DLD1 (cell line): Measurements from ENCODE around the gene METTL23.
"Not testable (repeated sequence)": the region's sequence is repeated elsewhere in the genome, so short reads cannot be mapped to it uniquely, and the experiment has no call there.

Source experiments
- in situ Hi-C: cut with HindIII; loops from 2 replicates; pipeline ENCODE4 v1.10.0; 2017; ENCODE audit warnings: low sequenced_read_pairs

The METTL23 gene

DNA sequence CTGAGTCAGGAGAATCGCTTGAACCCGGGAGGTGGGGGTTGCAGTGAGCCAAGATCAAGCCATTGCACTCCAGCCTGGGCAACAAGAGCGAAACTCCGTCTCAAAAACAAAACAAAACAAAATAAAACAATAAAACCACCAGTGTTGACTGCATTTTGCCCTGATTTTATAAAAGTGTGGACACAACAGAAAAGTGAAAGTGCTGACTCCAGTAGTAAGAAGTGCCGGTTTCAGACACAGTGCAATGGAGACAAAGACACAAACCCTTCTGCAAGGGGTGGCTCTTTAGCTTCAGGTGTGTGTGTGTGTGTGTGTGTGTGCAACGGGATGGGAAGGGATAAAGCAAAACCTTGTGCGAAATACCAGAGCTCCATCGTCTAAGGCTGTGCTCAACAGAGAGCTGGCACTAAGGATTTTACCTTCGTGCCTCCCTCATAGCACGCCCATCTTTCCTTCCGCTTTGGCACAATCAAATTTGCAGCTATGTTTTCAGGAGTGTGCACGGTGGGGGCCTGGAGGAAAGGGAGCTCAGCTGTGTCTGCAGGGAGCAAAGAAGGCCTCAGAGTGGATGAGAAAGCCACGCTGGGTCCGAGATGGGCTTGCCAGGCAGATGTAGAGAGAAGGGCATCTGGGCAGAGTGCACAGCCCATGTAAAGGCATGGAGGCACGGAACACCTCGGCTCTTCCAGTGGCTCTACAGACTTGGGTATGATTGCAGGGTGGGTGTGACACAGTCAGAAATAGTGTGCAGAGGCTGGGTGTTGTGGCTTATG is 31.4 kb upstream of the METTL23 start:
- in situ Hi-C loops = no loop called here

DNA sequence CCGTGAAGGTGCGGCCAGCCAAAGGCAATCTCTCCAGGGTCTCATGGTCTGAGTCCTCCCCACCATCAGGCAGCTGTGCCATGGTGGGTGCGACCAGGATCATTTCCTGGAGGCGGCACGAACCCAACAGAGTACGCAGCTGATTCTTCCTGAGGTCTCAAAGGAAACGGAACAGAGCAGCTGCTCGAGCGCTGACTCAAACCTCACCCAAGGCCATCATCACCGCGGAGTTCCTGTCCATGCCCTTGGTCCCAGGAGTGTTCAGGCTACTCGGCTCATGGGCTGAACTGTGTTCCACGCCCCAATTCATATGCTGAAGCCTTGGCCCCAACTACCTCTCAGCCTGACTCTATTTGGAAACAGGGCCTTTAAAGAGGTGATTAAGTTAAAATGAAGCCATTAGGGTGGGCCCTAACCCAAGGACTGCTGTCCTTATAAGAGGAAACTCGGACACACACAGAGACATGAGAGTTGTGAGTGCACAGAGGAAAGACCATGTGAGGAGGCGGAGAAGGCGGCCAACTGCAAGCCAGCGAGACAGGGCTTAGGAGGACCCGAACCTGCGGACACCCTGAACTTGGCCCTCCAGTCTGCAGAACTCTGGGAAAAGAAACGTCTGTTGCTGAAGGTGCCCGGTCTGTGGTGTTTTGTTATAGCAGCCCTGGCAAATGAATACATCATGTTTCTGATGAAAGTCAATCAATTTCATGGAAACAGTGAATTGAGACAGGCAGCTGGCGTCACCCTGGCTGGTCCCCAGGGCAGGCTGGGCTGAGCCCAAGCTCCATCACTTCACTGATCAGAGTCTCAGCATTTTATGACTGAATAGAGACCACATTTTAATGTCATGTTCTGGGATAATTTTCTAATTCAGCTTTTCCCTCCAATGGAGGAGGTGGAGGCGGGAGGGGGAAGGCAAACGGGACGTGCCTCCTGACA is 29.6 kb upstream of the METTL23 start:
- in situ Hi-C loops = no loop called here

GRCh38 chr17:76697702-76698465 is 28.8 kb upstream of the METTL23 start:
- in situ Hi-C loops = no loop called here

- in situ Hi-C loops = not testable (repeated sequence)
These were observed 28.1 kb upstream of the METTL23 start for GRCh38 chr17:76698466-76698977.

GRCh38 chr17:76700270-76700616 is 26.4 kb upstream of the METTL23 start:
- in situ Hi-C loops = no loop called here

DNA sequence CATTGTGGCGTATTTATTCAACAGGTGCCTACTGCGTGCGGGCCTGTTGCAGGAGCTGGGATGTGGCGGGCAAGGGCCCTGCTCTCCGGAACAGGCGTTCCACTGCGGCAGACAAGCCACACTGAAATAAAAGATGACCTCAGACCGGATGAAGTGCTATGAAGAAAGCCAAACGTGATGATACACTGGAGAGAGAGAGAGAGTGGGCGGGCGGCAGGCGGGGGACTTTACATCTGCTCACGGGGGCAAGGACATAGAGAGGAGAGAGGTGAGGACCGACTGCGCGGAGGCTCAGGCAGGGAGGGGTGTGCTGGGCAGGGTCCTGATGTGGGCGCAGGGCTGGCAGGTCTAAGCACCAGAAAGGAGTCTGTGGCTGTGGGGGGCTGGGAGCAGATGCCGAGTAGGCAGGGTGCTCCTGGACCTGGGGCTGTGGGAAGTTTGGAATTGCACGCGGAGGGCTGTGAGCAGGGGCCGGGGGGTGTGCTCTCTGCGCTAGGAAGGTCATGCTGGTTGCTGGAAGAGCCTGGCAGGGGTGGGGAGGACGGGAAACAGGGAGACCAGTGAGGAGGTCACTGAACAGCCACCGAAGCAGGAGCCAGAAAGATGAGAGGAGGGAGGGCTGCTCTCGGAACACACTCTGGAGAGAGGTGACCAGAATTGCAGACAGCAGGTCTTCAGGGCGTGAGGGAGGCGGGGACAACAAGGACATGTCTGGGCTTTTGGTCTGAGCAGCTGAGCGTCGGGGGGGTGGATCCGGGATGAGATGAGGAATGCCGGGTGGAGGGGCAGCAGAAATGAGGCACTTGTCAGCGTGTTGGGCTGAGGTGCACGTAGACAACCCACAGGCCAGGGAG is 25.8 kb upstream of the METTL23 start:
- in situ Hi-C loops = no loop called here

DNA sequence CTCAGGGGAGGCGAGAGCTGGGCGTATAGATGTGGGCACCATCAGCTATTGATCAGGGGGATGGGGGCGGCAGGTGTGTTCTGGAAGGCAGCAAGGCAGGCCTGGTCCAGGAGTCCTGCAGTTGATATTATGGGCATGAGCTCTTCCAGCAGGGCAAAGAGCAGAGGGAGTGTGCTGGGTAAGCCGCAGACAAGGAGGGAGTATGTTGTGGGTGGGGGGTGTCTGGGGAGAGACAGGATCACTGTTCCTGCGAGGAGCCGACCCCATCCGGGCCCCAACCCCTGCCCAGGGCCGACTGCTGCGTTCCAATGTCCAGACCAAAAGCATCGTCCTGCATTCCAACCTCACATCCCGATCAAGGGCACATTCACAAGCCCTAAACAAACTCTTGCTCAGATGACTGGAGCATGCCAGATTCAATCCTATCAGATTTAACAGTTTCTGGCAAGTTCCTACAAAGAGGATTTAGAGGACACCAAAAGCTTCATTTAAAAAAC is 25.1 kb upstream of the METTL23 start:
- in situ Hi-C loops = no loop called here

- in situ Hi-C loops = no loop called here
These were observed 24.6 kb upstream of the METTL23 start for GRCh38 chr17:76702076-76702475.

GRCh38 chr17:76702941-76703637 is 23.6 kb upstream of the METTL23 start:
- in situ Hi-C loops = no loop called here

DNA sequence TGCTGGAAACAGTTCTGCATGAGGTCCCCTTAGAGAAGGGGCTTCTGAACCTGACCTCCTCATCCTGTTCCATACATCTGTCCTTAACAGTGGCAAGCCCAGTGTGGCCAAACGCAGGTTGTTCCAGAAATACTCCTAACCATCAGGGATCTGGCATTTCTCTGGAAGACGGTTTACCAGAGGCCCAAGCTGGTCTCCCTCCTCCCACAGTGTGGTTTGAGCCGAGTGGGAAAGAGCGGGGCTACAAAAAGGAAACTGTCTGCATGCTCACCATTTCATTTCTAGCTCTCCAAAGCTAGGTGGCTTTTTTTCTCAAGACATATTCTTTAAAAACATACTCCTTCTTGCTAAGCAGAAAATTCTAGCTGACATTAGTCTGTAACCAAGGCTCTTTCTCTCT is 21.8 kb upstream of the METTL23 start:
- in situ Hi-C loops = no loop called here

DNA sequence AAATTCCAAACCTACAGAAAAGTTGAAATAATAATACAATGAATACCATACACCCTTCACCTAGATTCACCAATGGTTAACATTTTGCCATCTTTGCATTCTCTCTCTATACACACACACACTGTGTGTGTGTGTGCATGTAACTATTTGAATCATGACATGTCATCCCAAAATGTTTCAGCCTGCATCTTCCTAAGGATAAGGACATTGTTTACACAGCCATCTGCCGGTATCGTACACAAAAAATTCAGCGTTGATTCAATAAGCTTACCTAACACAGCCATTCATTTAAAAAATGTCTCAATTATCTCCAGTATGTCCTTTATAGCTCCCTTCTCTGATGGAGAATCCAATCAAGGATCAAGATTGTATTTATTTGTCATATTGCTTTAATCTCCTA is 19.8 kb upstream of the METTL23 start:
- in situ Hi-C loops = no loop called here

DNA sequence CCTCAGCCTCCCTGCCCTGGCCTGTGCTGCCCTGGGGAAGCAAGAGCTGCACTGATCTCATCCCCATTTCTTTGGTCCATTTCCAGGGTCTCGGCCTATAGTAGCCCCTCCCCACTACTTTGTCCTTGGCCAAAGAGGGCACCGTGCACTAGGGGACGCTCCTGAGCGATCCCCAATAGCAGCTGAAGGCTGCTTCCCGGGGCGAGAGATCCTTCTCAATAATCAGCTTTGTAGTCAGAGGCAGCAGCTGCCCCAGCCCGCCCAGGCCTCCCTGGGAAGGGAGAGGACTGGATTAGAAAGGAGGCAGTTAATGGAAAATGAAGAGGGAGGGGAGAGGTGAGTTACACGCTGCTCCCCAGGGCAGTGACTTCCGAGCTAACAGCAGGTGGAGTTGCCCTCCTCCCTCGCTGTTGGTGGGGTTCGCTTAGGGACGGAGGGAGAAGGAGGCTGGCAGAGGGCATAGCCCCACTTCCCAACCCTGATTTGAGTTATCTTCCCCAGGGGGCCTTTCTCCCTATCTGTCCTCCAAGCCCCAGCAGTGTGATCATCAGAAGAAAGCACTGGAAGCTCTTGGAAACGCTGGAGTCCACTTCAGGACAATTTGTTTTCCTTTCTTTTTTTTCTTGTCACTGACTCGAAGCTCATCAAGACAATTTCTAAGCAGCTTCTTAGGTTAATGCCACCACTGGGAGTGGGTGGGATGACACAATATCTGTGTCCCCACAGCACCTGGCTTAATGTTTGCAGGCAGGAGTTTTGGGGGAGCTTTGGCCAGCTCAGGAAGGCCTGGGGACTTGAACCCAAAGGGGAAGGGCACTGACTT is 18.4 kb upstream of the METTL23 start:
- in situ Hi-C loops = no loop called here

GRCh38 chr17:76709077-76709950 is 17.3 kb upstream of the METTL23 start:
- in situ Hi-C loops = no loop called here

DNA sequence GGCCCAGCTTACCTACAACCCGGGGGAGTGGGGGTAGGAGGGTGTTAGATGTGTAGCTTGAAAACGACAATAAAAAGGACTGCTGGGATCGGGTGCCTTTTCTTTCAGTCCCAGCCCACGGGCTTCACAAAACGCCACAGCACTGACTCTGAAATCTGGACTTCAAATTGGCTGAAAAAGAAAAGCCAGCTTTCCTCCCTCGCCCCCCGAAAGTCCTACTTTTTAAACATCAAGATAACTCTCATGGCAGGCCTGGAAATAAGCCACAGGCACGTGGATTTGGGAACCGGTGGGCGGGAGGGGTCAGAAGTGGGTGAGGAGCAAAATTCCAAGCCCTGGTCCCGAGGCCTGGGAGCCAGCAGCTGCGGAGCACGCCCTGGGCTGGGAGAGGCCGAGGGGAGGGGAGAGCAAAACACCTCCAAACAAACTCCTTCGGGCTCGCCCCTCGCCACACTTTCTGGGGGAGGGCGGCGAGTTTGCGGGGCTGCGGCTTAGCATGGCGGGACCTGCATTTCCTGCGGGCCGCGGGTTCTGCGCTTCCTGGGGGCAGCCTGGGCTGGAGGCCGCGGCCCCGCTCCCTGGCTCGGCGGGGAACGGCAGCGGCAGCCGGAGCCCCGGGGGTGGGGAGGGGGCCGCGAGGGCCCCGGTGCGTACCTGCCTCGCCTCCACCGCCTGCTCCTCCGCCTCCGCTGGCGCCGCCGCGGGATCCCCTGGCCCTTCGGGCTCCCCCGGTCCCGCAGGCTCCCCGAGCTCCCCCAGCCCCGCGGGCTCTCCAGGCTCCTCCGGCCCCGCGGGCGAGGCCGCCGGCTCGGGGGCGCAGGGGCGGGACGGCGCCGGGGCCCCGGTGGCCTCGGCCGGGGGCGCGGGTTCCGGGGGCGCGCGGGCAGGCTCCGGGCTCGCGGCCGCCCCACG is 16.4 kb upstream of the METTL23 start:
- in situ Hi-C loops = loop anchor here (10.0 kb wide), 1 partner anchor 175 kb away; the partner anchor contains the start of gene CYGB

- in situ Hi-C loops = loop anchor here (10.0 kb wide), 1 partner anchor 176 kb away; the partner anchor contains the start of gene CYGB
These were observed 15.6 kb upstream of the METTL23 start, which contains the start of gene MXRA7 for GRCh38 chr17:76710863-76711611. Gene MXRA7 (minus strand): TSS chr17:76710965. CDS start chr17:76710946, 19 bp downstream.
